ENCODE data around the gene PRSS27. TPM values are rescaled to one million over a fixed set of nuclear protein-coding genes. Genes with fewer than 3 reads are reported as not detected.
A peak's percentile ranks its signal among the peaks of the same experiment; 100 is the strongest.
"Not testable (repeated sequence)": the region's sequence is repeated elsewhere in the genome, so short reads cannot be mapped to it uniquely, and the experiment has no call there.

Gene PRSS27
- total RNA-seq, 1 donor from 2014 or later: 0.90 TPM

- DNase-seq (ENCODE audit: low spot score): no peak
- peaks cover 3% of the 10 kb centered on the region for H3K4me1 Mint-ChIP-seq (ENCODE audit: unreplicated experiment)
- peaks cover 4% of the 10 kb centered on the region for H3K36me3 Mint-ChIP-seq (ENCODE audit: low read depth, unreplicated experiment)
- no peak overlapping the region for H3K27ac Mint-ChIP-seq (ENCODE audit: unreplicated experiment)
- H3K9me3 Mint-ChIP-seq (ENCODE audit: unreplicated experiment): no peaks in the 10 kb centered on the region
- H3K4me3 Mint-ChIP-seq (ENCODE audit: unreplicated experiment): no peak overlapping the region
- H3K27me3 Mint-ChIP-seq (ENCODE audit: unreplicated experiment): peaks cover 6% of the 10 kb centered on the region
- TF ChIP-seq CTCF (IDR thresholded peaks at IDR 0.05; ENCODE audit: unreplicated experiment): no peak
Observed at GRCh38 chr16:2692251-2692947, 27.6 kb downstream of the PRSS27 start.

GRCh38 chr16:2691491-2692248, 28.4 kb downstream of the PRSS27 start:
- TF ChIP-seq CTCF (IDR thresholded peaks at IDR 0.05; ENCODE audit: unreplicated experiment): no peak
- Mint-ChIP-seq H3K36me3 (ENCODE audit: low read depth, unreplicated experiment) (peaks cover 4% of the 10 kb centered on the region), H3K27ac (ENCODE audit: unreplicated experiment) (no peak overlapping the region), H3K9me3 (ENCODE audit: unreplicated experiment) (no peaks in the 10 kb centered on the region), H3K27me3 (ENCODE audit: unreplicated experiment) (peaks cover 6% of the 10 kb centered on the region), H3K4me3 (ENCODE audit: unreplicated experiment) (no peak overlapping the region), H3K4me1 (ENCODE audit: unreplicated experiment) (peaks cover 10% of the 10 kb centered on the region)
- no peak for DNase-seq (ENCODE audit: low spot score)

GRCh38 chr16:2690852-2691251, 29.2 kb downstream of the PRSS27 start:
- Mint-ChIP-seq H3K27me3 (ENCODE audit: unreplicated experiment) (peaks cover 6% of the 10 kb centered on the region), H3K27ac (ENCODE audit: unreplicated experiment) (peak overlapping the region; percentile 36), H3K4me3 (ENCODE audit: unreplicated experiment) (peak overlapping the region; percentile 67), H3K4me1 (ENCODE audit: unreplicated experiment) (peaks cover 11% of the 10 kb centered on the region), H3K9me3 (ENCODE audit: unreplicated experiment) (no peaks in the 10 kb centered on the region), H3K36me3 (ENCODE audit: low read depth, unreplicated experiment) (peaks cover 4% of the 10 kb centered on the region)
- DNase-seq (ENCODE audit: low spot score): no peak
- TF ChIP-seq CTCF (IDR thresholded peaks at IDR 0.05; ENCODE audit: unreplicated experiment): no peak

GRCh38 chr16:2689968-2690801, 29.8 kb downstream of the PRSS27 start:
- Mint-ChIP-seq H3K4me1 (ENCODE audit: unreplicated experiment) (peaks cover 11% of the 10 kb centered on the region), H3K9me3 (ENCODE audit: unreplicated experiment) (no peaks in the 10 kb centered on the region), H3K27ac (ENCODE audit: unreplicated experiment) (peak overlapping the region; percentile 36), H3K27me3 (ENCODE audit: unreplicated experiment) (peaks cover 6% of the 10 kb centered on the region), H3K4me3 (ENCODE audit: unreplicated experiment) (peak overlapping the region; percentile 67), H3K36me3 (ENCODE audit: low read depth, unreplicated experiment) (peaks cover 4% of the 10 kb centered on the region)
- DNase-seq (ENCODE audit: low spot score): no peak
- TF ChIP-seq CTCF (IDR thresholded peaks at IDR 0.05; ENCODE audit: unreplicated experiment): no peak

- H3K4me1 Mint-ChIP-seq (ENCODE audit: unreplicated experiment): peaks cover 11% of the 10 kb centered on the region
- not testable (repeated sequence) for H3K9me3 Mint-ChIP-seq (ENCODE audit: unreplicated experiment); H3K36me3 Mint-ChIP-seq (ENCODE audit: low read depth, unreplicated experiment); DNase-seq (ENCODE audit: low spot score); H3K27me3 Mint-ChIP-seq (ENCODE audit: unreplicated experiment); H3K4me3 Mint-ChIP-seq (ENCODE audit: unreplicated experiment); H3K27ac Mint-ChIP-seq (ENCODE audit: unreplicated experiment)
Observed at GRCh38 chr16:2689422-2689821, 30.6 kb downstream of the PRSS27 start.

Measured in endothelial cell (in vitro differentiated cells).